Measurements from ENCODE around the gene POLE.

The POLE gene

GRCh38 chr12:132648616-132649225, 38.4 kb downstream of the POLE start:
- 95% methylated on average over 24 of the region's 24 CpGs for WGBS
- peaks cover 92% of the 10 kb centered on the region for H3K36me3 ChIP-seq (ENCODE audit: insufficient read depth, low read length)

GRCh38 chr12:132647858-132648257, 39.3 kb downstream of the POLE start:
- Histone ChIP-seq H3K9ac (ENCODE audit: low read depth, low read length) (no peak overlapping the region), H3K27me3 (ENCODE audit: insufficient read depth, low read length) (no peaks in the 10 kb centered on the region), H3K4me3 (ENCODE audit: low read length) (no peak overlapping the region), H3K27ac (ENCODE audit: low read depth, low read length) (no peak overlapping the region), H3K4me1 (ENCODE audit: insufficient read depth, low read length) (no peaks in the 10 kb centered on the region), H3K9me3 (ENCODE audit: insufficient read depth, low read depth, low read length) (no peaks in the 10 kb centered on the region), H3K36me3 (ENCODE audit: insufficient read depth, low read length) (peaks cover 92% of the 10 kb centered on the region)
- WGBS, result 97% methylated on average over 10 of the region's 10 CpGs

More at GRCh38 chr12:132648616-132649225, 38.4 kb downstream of the POLE start:
- no peak overlapping the region for H3K9ac ChIP-seq (ENCODE audit: low read depth, low read length)
- no peaks in the 10 kb centered on the region for H3K9me3 ChIP-seq (ENCODE audit: insufficient read depth, low read depth, low read length)
- no peaks in the 10 kb centered on the region for H3K4me1 ChIP-seq (ENCODE audit: insufficient read depth, low read length)
- H3K27me3 ChIP-seq (ENCODE audit: insufficient read depth, low read length), result no peaks in the 10 kb centered on the region
- no peak overlapping the region for H3K4me3 ChIP-seq (ENCODE audit: low read length)
- H3K27ac ChIP-seq (ENCODE audit: low read depth, low read length), result no peak overlapping the region

DNA sequence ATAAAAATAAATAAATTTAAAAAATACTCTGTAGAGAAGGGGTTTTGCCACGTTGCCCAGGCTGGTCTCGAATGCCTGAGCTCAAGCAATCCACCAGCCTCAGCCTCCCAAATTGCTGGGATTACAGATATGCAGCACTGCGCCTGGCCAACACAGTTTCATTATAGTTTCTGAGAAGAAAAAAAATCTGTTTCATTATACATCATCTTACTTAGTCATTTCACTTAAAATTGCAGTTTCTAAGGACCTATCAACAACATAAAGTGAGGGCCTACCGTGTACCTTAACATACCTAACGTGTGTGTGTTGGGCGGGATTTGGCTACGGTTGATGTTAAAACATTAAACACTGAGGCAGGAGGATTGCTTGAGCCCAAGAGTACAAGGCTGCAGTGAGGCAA, 40.3 kb downstream of the POLE start:
- Histone ChIP-seq H3K4me3 (ENCODE audit: low read length) (no peak overlapping the region), H3K4me1 (ENCODE audit: insufficient read depth, low read length) (no peaks in the 10 kb centered on the region), H3K9ac (ENCODE audit: low read depth, low read length) (no peak overlapping the region), H3K36me3 (ENCODE audit: insufficient read depth, low read length) (peaks cover 92% of the 10 kb centered on the region), H3K27ac (ENCODE audit: low read depth, low read length) (no peak overlapping the region), H3K9me3 (ENCODE audit: insufficient read depth, low read depth, low read length) (no peaks in the 10 kb centered on the region), H3K27me3 (ENCODE audit: insufficient read depth, low read length) (no peaks in the 10 kb centered on the region)
- WGBS, result 98% methylated on average over 7 of the region's 7 CpGs

- no peaks in the 10 kb centered on the region for H3K27me3 ChIP-seq (ENCODE audit: insufficient read depth, low read length)
- no peak overlapping the region for H3K9ac ChIP-seq (ENCODE audit: low read depth, low read length)
- peaks cover 88% of the 10 kb centered on the region for H3K36me3 ChIP-seq (ENCODE audit: insufficient read depth, low read length)
- H3K4me3 ChIP-seq (ENCODE audit: low read length), result no peak overlapping the region
- no peaks in the 10 kb centered on the region for H3K4me1 ChIP-seq (ENCODE audit: insufficient read depth, low read length)
- H3K27ac ChIP-seq (ENCODE audit: low read depth, low read length), result no peak overlapping the region
- no peaks in the 10 kb centered on the region for H3K9me3 ChIP-seq (ENCODE audit: insufficient read depth, low read depth, low read length)
- WGBS, result 97% methylated on average over 30 of the region's 30 CpGs
These were observed 44.0 kb downstream of the POLE start for GRCh38 chr12:132642846-132643835.

- H3K9ac ChIP-seq (ENCODE audit: low read depth, low read length), result no peak overlapping the region
- H3K4me1 ChIP-seq (ENCODE audit: insufficient read depth, low read length), result no peaks in the 10 kb centered on the region
- 95% methylated on average over 28 of the region's 28 CpGs for WGBS
- no peak overlapping the region for H3K27ac ChIP-seq (ENCODE audit: low read depth, low read length)
- no peak overlapping the region for H3K4me3 ChIP-seq (ENCODE audit: low read length)
- H3K27me3 ChIP-seq (ENCODE audit: insufficient read depth, low read length), result no peaks in the 10 kb centered on the region
- H3K9me3 ChIP-seq (ENCODE audit: insufficient read depth, low read depth, low read length), result no peaks in the 10 kb centered on the region
- H3K36me3 ChIP-seq (ENCODE audit: insufficient read depth, low read length), result peaks cover 88% of the 10 kb centered on the region
These were observed 45.1 kb downstream of the POLE start for GRCh38 chr12:132641811-132642650.

DNA sequence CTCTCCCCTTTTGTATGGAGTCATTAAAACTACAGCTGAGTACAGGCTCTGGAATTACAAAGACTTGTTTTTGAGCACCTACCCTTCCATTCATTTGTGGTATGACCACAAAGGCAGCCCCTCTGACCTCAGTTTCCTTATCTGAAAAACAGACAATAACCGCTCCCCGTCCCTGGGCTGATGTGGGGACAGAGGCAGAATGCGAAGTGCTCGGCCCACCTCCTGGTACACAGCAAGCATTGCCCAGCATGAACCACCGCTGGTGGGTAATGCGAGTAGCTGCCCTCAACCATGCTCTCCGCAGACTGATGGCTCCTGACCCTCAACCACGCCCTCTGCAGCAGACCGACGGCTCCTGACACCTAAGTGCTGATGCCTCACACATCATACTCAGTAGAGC, 46.2 kb downstream of the POLE start:
- H3K4me1 ChIP-seq (ENCODE audit: insufficient read depth, low read length), result no peaks in the 10 kb centered on the region
- no peak overlapping the region for H3K4me3 ChIP-seq (ENCODE audit: low read length)
- H3K9me3 ChIP-seq (ENCODE audit: insufficient read depth, low read depth, low read length), result no peaks in the 10 kb centered on the region
- no peak overlapping the region for H3K9ac ChIP-seq (ENCODE audit: low read depth, low read length)
- no peak overlapping the region for H3K27ac ChIP-seq (ENCODE audit: low read depth, low read length)
- H3K27me3 ChIP-seq (ENCODE audit: insufficient read depth, low read length), result no peaks in the 10 kb centered on the region
- peaks cover 90% of the 10 kb centered on the region for H3K36me3 ChIP-seq (ENCODE audit: insufficient read depth, low read length)
- 92% methylated on average over 10 of the region's 10 CpGs for WGBS

DNA sequence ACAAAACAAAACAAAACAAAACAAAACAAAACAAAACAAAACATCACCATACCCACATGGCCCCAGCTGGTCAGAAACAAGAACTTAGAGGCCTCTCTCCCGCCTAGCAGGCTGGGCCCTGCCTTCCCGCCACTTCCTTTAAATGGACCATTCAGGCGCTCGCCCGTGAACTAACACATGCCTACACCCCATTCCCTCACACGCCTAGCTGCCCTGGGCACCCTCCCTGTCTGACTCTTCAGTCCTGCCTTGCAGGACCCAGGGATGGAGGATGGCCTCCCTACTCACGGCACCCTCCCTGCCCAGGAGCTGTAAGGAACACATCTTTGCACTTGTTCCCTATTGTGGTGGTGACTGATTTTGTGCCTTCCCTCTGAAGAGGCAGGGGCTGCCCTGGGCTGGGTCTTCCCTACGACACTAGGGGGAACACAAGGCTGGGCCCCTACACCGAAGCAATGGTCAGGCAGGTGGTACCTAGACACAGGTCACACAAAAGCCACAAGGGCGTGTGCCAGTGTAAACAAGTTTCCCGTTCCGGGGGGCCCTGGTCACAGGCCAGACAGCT, 47.1 kb downstream of the POLE start:
- 94% methylated on average over 12 of the region's 12 CpGs for WGBS
- Histone ChIP-seq H3K9ac (ENCODE audit: low read depth, low read length) (no peak overlapping the region), H3K36me3 (ENCODE audit: insufficient read depth, low read length) (peaks cover 91% of the 10 kb centered on the region), H3K4me3 (ENCODE audit: low read length) (no peak overlapping the region), H3K9me3 (ENCODE audit: insufficient read depth, low read depth, low read length) (no peaks in the 10 kb centered on the region), H3K27me3 (ENCODE audit: insufficient read depth, low read length) (no peaks in the 10 kb centered on the region), H3K4me1 (ENCODE audit: insufficient read depth, low read length) (no peaks in the 10 kb centered on the region), H3K27ac (ENCODE audit: low read depth, low read length) (no peak overlapping the region)

GRCh38 chr12:132638541-132639408, 48.4 kb downstream of the POLE start:
- Histone ChIP-seq H3K36me3 (ENCODE audit: insufficient read depth, low read length) (peaks cover 96% of the 10 kb centered on the region), H3K9ac (ENCODE audit: low read depth, low read length) (no peak overlapping the region), H3K4me1 (ENCODE audit: insufficient read depth, low read length) (no peaks in the 10 kb centered on the region), H3K4me3 (ENCODE audit: low read length) (no peak overlapping the region), H3K9me3 (ENCODE audit: insufficient read depth, low read depth, low read length) (no peaks in the 10 kb centered on the region), H3K27ac (ENCODE audit: low read depth, low read length) (no peak overlapping the region), H3K27me3 (ENCODE audit: insufficient read depth, low read length) (no peaks in the 10 kb centered on the region)
- WGBS, result 90% methylated on average over 25 of the region's 25 CpGs

- Histone ChIP-seq H3K27ac (ENCODE audit: low read depth, low read length) (no peak overlapping the region), H3K9ac (ENCODE audit: low read depth, low read length) (no peak overlapping the region), H3K36me3 (ENCODE audit: insufficient read depth, low read length) (peaks cover 95% of the 10 kb centered on the region), H3K9me3 (ENCODE audit: insufficient read depth, low read depth, low read length) (no peaks in the 10 kb centered on the region), H3K4me1 (ENCODE audit: insufficient read depth, low read length) (no peaks in the 10 kb centered on the region), H3K4me3 (ENCODE audit: low read length) (no peak overlapping the region), H3K27me3 (ENCODE audit: insufficient read depth, low read length) (no peaks in the 10 kb centered on the region)
- WGBS, result 92% methylated on average over 18 of the region's 18 CpGs
These were observed 49.3 kb downstream of the POLE start for GRCh38 chr12:132637811-132638210.
